Keratinocyte (primary cell): ENCODE results near the gene CMTM2. TPM values are rescaled to one million over a fixed set of nuclear protein-coding genes. Genes with fewer than 3 reads are reported as not detected.
A peak's percentile ranks its signal among the peaks of the same experiment; 100 is the strongest.

ENCODE experiments used
- DNase-seq: peaks from one replicate; pipeline ENCODE4 v3.0.0-alpha.2; 2011; ENCODE audit warnings: low read depth, missing footprints, low spot score
- FAIRE-seq: peaks from 2 replicates; lab custom pipeline; 2011; peaks lifted over from hg19 to GRCh38; lab: Jason Lieb, UNC
- H2AFZ ChIP-seq: 2 replicates; pipeline ENCODE4 v1.6.0; 2012; ENCODE audit warnings: low read length, control low read depth, inconsistent platforms; ENCODE audit not compliant: control insufficient read depth
- H3K27ac ChIP-seq: 2 replicates; pipeline ENCODE4 v1.5.1; 2011; ENCODE audit warnings: low read length; ENCODE audit not compliant: control insufficient read depth, insufficient read depth
- H3K27me3 ChIP-seq: 3 replicates; pipeline ENCODE4 v1.6.0; 2011; ENCODE audit warnings: low read length; ENCODE audit not compliant: control insufficient read depth, insufficient read depth; ENCODE audit errors: extremely low read depth
- H3K36me3 ChIP-seq, 2 experiments: 2 replicates in 1 of 2; 3 replicates in 1 of 2; pipeline ENCODE4 v1.5.1; 2011; ENCODE audit warnings: low read length in 2 of 2, mild to moderate bottlenecking in 1 of 2; ENCODE audit not compliant: control insufficient read depth in 2 of 2, insufficient read depth in 2 of 2; ENCODE audit errors: extremely low read depth in 1 of 2
- H3K4me1 ChIP-seq: 3 replicates; pipeline ENCODE4 v1.5.1; 2011; ENCODE audit warnings: low read length; ENCODE audit not compliant: control insufficient read depth, insufficient read depth; ENCODE audit errors: extremely low read depth
- H3K4me2 ChIP-seq: 3 replicates; pipeline ENCODE4 v1.6.0; 2011; ENCODE audit warnings: low read depth, low read length; ENCODE audit not compliant: control insufficient read depth, insufficient read depth; ENCODE audit errors: extremely low read depth
- H3K4me3 ChIP-seq, 3 experiments: fragments of 200-600 bp in 1 of 3; sonication (generic) in 1 of 3; 2 replicates in 2 of 3; 3 replicates in 1 of 3; pipeline ENCODE4 v1.5.1; 2011 to 2016; ENCODE audit warnings: low read length in 3 of 3, mild to moderate bottlenecking in 3 of 3, control low read depth in 2 of 3, inconsistent platforms in 1 of 3, low read depth in 1 of 3, mixed read lengths in 1 of 3, mixed run types in 1 of 3, moderate library complexity in 1 of 3; ENCODE audit not compliant: control insufficient read depth in 2 of 3, insufficient read depth in 2 of 3; ENCODE audit errors: extremely low read depth in 1 of 3
- H3K79me2 ChIP-seq: 2 replicates; pipeline ENCODE4 v1.6.0; 2012; ENCODE audit warnings: low read length; ENCODE audit not compliant: control insufficient read depth, insufficient read depth
- H3K9ac ChIP-seq: 3 replicates; pipeline ENCODE4 v1.6.0; 2011; ENCODE audit warnings: low read length; ENCODE audit not compliant: control insufficient read depth, insufficient read depth; ENCODE audit errors: extremely low read depth
- H3K9me1 ChIP-seq: 3 replicates; pipeline ENCODE4 v1.6.0; 2011; ENCODE audit warnings: low read length; ENCODE audit not compliant: control insufficient read depth, insufficient read depth; ENCODE audit errors: extremely low read depth
- H3K9me3 ChIP-seq: 2 replicates; pipeline ENCODE4 v1.5.1; 2012; ENCODE audit warnings: low read depth, low read length; ENCODE audit not compliant: control insufficient read depth
- H4K20me1 ChIP-seq: 3 replicates; pipeline ENCODE4 v1.6.0; 2011; ENCODE audit warnings: low read length; ENCODE audit not compliant: control insufficient read depth, insufficient read depth; ENCODE audit errors: extremely low read depth
- CTCF ChIP-seq, 3 experiments: IDR thresholded peaks in 1 of 3; conservative IDR thresholded peaks in 1 of 3; optimal IDR thresholded peaks in 1 of 3; 2 replicates in 2 of 3; 3 replicates in 1 of 3; pipeline versions ENCODE3 to v1.5.1; 2011; ENCODE audit warnings: low read length in 3 of 3, mild to moderate bottlenecking in 3 of 3, moderate library complexity in 2 of 3, control low read depth in 1 of 3, inconsistent platforms in 1 of 3; ENCODE audit not compliant: insufficient read depth in 2 of 3; ENCODE audit errors: extremely low read depth in 1 of 3
- EZH2 ChIP-seq: IDR thresholded peaks from one replicate; pipeline ENCODE4 v1.6.1; 2012; ENCODE audit warnings: inconsistent platforms, mild to moderate bottlenecking, low read length, moderate library complexity
- dilution Hi-C: fragments of 300-500 bp; cut with MboI; formaldehyde crosslinking; loops from one replicate; pipeline ENCODE4 v1.7.0; 2020; ENCODE audit warnings: low sequenced_read_pairs; ENCODE audit not compliant: extremely low pct_ligation_motif_present
- polyA plus RNA-seq, 5 experiments: library from polyadenylated mRNA; depleted of rRNA in 3 of 5; stranded (reverse) in 3 of 5; stranded (forward) in 1 of 5; unstranded in 1 of 5; fragments of >200 nt; gene quantifications; 1 replicate in 1 of 5; 2 replicates in 3 of 5; 3 replicates in 1 of 5; pipeline versions ENCODE4 v1.2.1 to v1.2.3, GENCODE V29; 2011 to 2012; ENCODE audit warnings: missing spikeins in 2 of 5, low read depth in 1 of 5, low replicate concordance in 1 of 5

The CMTM2 gene
- polyA plus RNA-seq, 1 donor (not counting 4 experiments of a cell fraction or from before 2014, with no cell fraction given), result not detected

DNA sequence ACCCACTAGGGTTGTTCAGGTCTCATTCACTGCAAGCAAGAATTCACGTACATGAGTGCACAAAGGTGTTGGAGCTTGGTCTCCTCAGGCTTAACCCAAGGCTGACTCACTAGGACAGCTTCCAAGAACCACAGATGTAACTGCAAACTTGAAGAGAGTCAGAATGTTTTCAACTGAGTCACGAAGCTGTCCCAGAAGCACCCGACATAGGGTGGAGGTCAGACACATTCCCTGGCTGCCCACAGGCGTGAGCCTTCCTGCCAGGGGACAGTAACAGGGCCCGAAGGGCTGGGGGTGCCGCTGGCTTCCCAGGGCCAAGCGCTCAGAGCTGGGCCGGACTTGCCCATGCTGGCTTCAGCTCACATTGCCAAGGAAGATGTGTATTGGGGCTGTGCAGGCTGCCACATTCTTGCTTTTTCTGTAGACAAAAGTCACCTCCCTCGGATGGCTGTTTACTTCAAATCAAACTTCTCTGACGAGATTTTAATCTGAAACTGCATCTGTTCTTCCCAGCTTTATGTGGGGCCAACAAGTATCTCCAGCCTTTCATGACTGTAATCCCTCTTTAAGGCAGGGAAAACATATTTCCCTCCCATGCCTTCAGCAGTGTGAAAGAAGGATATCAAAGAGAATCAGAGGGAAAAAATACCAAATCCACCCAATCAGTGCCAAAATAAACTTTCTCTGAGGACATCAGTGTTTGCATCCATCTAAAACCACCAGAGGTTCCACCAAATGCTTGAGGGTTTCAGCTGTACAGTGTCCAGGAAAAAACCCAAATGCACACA, 39.5 kb downstream of the CMTM2 start:
- dilution Hi-C loops, result no loop called here
- DNase-seq (peak; percentile 88), FAIRE-seq (peak; percentile 99)
- H3K4me3 ChIP-seq, result no peak overlapping the region
- peak overlapping the region; percentile 35 for H3K9ac ChIP-seq
- TF ChIP-seq EZH2, result no peak
- TF ChIP-seq CTCF (optimal IDR thresholded peaks at IDR 0.05 in 1 of 3, IDR thresholded peaks at IDR 0.05 in 1 of 3, conservative IDR thresholded peaks at IDR 0.05 in 1 of 3; ENCODE audit: extremely low read depth in 1 of 3, insufficient read depth in 2 of 3, low read length in 3 of 3), result no peak
- H3K27ac ChIP-seq, result peak overlapping the region; percentile 56
- H3K79me2 ChIP-seq, result no peaks in the 10 kb centered on the region
- H3K27me3 ChIP-seq, result no peaks in the 10 kb centered on the region
- H3K9me1 ChIP-seq, result no peaks in the 10 kb centered on the region
- no peak overlapping the region for H2AFZ ChIP-seq
- peak overlapping the region; percentile 28 for H3K4me2 ChIP-seq
- H3K4me1 ChIP-seq, result peaks cover 24% of the 10 kb centered on the region
- no peaks in the 10 kb centered on the region for H4K20me1 ChIP-seq
- H3K36me3 ChIP-seq, result peaks cover 3 to 18% of the 10 kb centered on the region in 2 experiments
- H3K9me3 ChIP-seq, result no peaks in the 10 kb centered on the region

DNA sequence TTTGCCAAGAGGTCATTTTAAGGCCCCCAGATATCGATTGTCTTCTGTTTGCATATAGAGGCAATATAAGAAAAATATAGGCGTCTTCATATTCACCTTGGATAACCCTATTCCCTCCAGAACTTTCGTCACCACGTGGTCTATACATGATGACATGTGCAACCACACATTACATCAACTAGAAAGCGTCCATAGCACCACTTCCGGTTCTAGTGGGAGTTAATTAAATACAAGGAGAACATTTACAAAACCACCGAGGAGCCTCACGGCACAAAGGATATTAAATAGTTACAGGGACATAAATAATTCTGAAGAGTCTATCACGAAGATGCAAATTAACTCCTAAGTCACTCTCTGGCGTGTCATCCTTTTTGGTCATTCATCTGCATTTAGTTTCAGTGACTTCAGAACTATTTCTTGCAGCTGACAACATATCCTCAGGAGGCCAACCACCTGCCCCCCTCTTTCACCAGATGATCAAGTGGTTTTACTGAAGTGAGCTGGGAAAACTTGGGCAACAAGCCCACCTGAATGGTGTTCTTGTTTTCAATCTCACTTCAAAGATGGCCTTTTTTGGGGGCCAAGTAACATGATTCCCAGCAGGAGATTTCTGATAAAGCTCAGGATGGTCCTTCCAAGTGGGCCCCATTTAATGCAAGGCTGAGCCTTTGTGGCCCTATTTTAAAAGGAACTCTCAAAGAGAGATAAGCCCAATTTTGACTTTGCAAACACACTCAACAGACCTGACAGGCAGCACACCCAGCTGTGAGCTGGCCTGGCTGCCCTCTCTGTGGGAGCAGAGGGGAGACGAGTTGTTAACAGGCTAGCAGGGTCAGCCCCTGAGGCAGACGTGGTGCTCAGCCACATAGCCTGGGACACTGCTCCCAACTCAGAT, 40.5 kb downstream of the CMTM2 start:
- H3K79me2 ChIP-seq, result no peaks in the 10 kb centered on the region
- H4K20me1 ChIP-seq, result no peaks in the 10 kb centered on the region
- H3K4me3 ChIP-seq, result no peak overlapping the region
- peaks cover 3 to 13% of the 10 kb centered on the region in 2 experiments for H3K36me3 ChIP-seq
- peaks cover 24% of the 10 kb centered on the region for H3K4me1 ChIP-seq
- no peak overlapping the region for H3K9ac ChIP-seq
- dilution Hi-C loops, result no loop called here
- DNase-seq (no peak), FAIRE-seq (no peak)
- no peak overlapping the region for H3K4me2 ChIP-seq
- H3K27ac ChIP-seq, result no peak overlapping the region
- H3K9me3 ChIP-seq, result no peaks in the 10 kb centered on the region
- no peaks in the 10 kb centered on the region for H3K9me1 ChIP-seq
- TF ChIP-seq EZH2 (no peak), CTCF (optimal IDR thresholded peaks at IDR 0.05 in 1 of 3, IDR thresholded peaks at IDR 0.05 in 1 of 3, conservative IDR thresholded peaks at IDR 0.05 in 1 of 3; ENCODE audit: extremely low read depth in 1 of 3, insufficient read depth in 2 of 3, low read length in 3 of 3) (no peak)
- no peak overlapping the region for H2AFZ ChIP-seq
- H3K27me3 ChIP-seq, result no peaks in the 10 kb centered on the region
